HEK293 (cell line): ENCODE measurements around the gene LSM14B.

Experiments
- CTCF ChIA-PET: fragments of 350-600 bp; formaldehyde crosslinking; extraction: SDS; loops from one replicate; lab custom pipeline; 2021; ENCODE audit warnings: antibody characterized with exemption; lab: Yijun Ruan, JAX
- POLR2A ChIA-PET: fragments of 300-600 bp; formaldehyde crosslinking; extraction: SDS; loops from one replicate; lab custom pipeline; 2020; ENCODE audit warnings: antibody characterized with exemption, inconsistent platforms; lab: Yijun Ruan, JAX
- H3K27ac ChIP-seq: fragments of 200-500 bp; sonication (Bioruptor generic); 2 replicates; pipeline ENCODE4 v1.5.1; 2014; ENCODE audit warnings: low read depth, low read length, control low read depth, inconsistent platforms; ENCODE audit errors: extremely low read depth
- H3K36me3 ChIP-seq, 2 experiments: fragments of 200-500 bp in 1 of 2; sonication (Bioruptor generic) in 1 of 2; 1 replicate in 1 of 2; 2 replicates in 1 of 2; pipeline ENCODE4 v1.5.1; 2014 to 2017; ENCODE audit warnings: inconsistent platforms in 2 of 2, low read length in 2 of 2; ENCODE audit not compliant: control insufficient read depth in 2 of 2, insufficient read depth in 1 of 2
- H3K4me1 ChIP-seq: fragments of 200-500 bp; sonication (Bioruptor generic); 2 replicates; pipeline ENCODE4 v1.5.1; 2014; ENCODE audit warnings: mild to moderate bottlenecking, low read length, inconsistent platforms; ENCODE audit not compliant: control insufficient read depth, insufficient read depth
- H3K4me3 ChIP-seq: 2 replicates; pipeline ENCODE4 v1.5.1; 2011; ENCODE audit warnings: low read depth, mild to moderate bottlenecking, control low read depth, low read length, moderate library complexity
- H3K9me3 ChIP-seq: fragments of 200-500 bp; sonication (Bioruptor generic); 2 replicates; pipeline ENCODE4 v1.5.1; 2014; ENCODE audit warnings: low read depth, low read length, inconsistent platforms; ENCODE audit not compliant: control insufficient read depth, insufficient read depth
- AEBP2 ChIP-seq: fragments of 450-650 bp; formaldehyde crosslinking; IDR thresholded peaks from 2 replicates; pipeline ENCODE4 v1.5.1; 2016; ENCODE audit warnings: missing biosample characterization, missing genetic modification characterization, borderline replicate concordance
- GFI1B ChIP-seq: fragments of 450-650 bp; formaldehyde crosslinking; IDR thresholded peaks from 2 replicates; pipeline ENCODE4 v1.5.1; 2016; ENCODE audit warnings: missing biosample characterization, missing genetic modification characterization
- GLI2 ChIP-seq: fragments of 450-650 bp; formaldehyde crosslinking; IDR thresholded peaks from 2 replicates; pipeline ENCODE4; 2017; ENCODE audit warnings: missing biosample characterization, missing genetic modification characterization, low read depth, borderline replicate concordance
- MEIS1 ChIP-seq: sonication (generic); formaldehyde crosslinking; IDR thresholded peaks from 2 replicates; pipeline ENCODE4 v1.8.1; 2022; ENCODE audit warnings: missing genetic modification reagents, mild to moderate bottlenecking, borderline replicate concordance
- PRDM1 ChIP-seq: fragments of 450-650 bp; formaldehyde crosslinking; IDR thresholded peaks from 2 replicates; pipeline ENCODE4; 2016; ENCODE audit warnings: missing biosample characterization, missing genetic modification characterization
- ZFP37 ChIP-seq: fragments of 450-650 bp; formaldehyde crosslinking; IDR thresholded peaks from 2 replicates; pipeline ENCODE4 v1.5.1; 2016; ENCODE audit warnings: missing biosample characterization, missing genetic modification characterization
- ZNF146 ChIP-seq: fragments of 450-650 bp; formaldehyde crosslinking; IDR thresholded peaks from 2 replicates; pipeline ENCODE4 v1.5.1; 2016; ENCODE audit warnings: missing biosample characterization, missing genetic modification characterization
- ZNF202 ChIP-seq: fragments of 450-650 bp; formaldehyde crosslinking; IDR thresholded peaks from 2 replicates; pipeline ENCODE4 v1.5.1; 2016; ENCODE audit warnings: missing biosample characterization, missing genetic modification characterization, borderline replicate concordance
- ZNF221 ChIP-seq: fragments of 450-650 bp; formaldehyde crosslinking; IDR thresholded peaks from 2 replicates; pipeline ENCODE4 v1.5.1; 2017; ENCODE audit warnings: missing biosample characterization, missing genetic modification characterization, borderline replicate concordance
- ZNF324 ChIP-seq: fragments of 450-650 bp; formaldehyde crosslinking; IDR thresholded peaks from 2 replicates; pipeline ENCODE4 v1.5.1; 2016; ENCODE audit warnings: missing biosample characterization, missing genetic modification characterization
- ZNF501 ChIP-seq: fragments of 450-650 bp; formaldehyde crosslinking; IDR thresholded peaks from 2 replicates; pipeline ENCODE4 v1.5.1; 2016; ENCODE audit warnings: missing biosample characterization, missing genetic modification characterization
- ZNF548 ChIP-seq: fragments of 450-650 bp; formaldehyde crosslinking; IDR thresholded peaks from 2 replicates; pipeline ENCODE4 v1.5.1; 2016; ENCODE audit warnings: missing biosample characterization, missing genetic modification characterization
- ZNF571 ChIP-seq: fragments of 450-650 bp; formaldehyde crosslinking; IDR thresholded peaks from 2 replicates; pipeline ENCODE4 v1.5.0; 2017; ENCODE audit warnings: missing biosample characterization, missing genetic modification characterization
- ZNF596 ChIP-seq: fragments of 450-650 bp; IDR thresholded peaks from 2 replicates; pipeline ENCODE4 v1.5.0; 2018; ENCODE audit warnings: missing biosample characterization, mild to moderate bottlenecking, missing genetic modification characterization, moderate library complexity
- ZNF623 ChIP-seq: fragments of 450-650 bp; formaldehyde crosslinking; IDR thresholded peaks from 2 replicates; pipeline ENCODE4 v1.5.1; 2016; ENCODE audit warnings: missing biosample characterization, missing genetic modification characterization
- ZNF654 ChIP-seq: fragments of 450-650 bp; formaldehyde crosslinking; IDR thresholded peaks from 2 replicates; pipeline ENCODE4 v1.5.1; 2016; ENCODE audit warnings: low read depth, missing biosample characterization, missing genetic modification characterization
- ZNF664 ChIP-seq: fragments of 450-650 bp; formaldehyde crosslinking; IDR thresholded peaks from 2 replicates; pipeline ENCODE4 v1.5.1; 2016; ENCODE audit warnings: missing biosample characterization, missing genetic modification characterization
- ZNF677 ChIP-seq: fragments of 450-650 bp; IDR thresholded peaks from 2 replicates; pipeline ENCODE4 v1.5.0; 2018; ENCODE audit warnings: missing biosample characterization, mild to moderate bottlenecking, missing genetic modification characterization, moderate library complexity
- ZNF747 ChIP-seq: fragments of 450-650 bp; formaldehyde crosslinking; IDR thresholded peaks from 2 replicates; pipeline ENCODE4 v1.5.1; 2016; ENCODE audit warnings: missing biosample characterization, missing genetic modification characterization
- ZSCAN18 ChIP-seq: fragments of 450-650 bp; formaldehyde crosslinking; IDR thresholded peaks from 2 replicates; pipeline ENCODE4 v1.5.1; 2016; ENCODE audit warnings: missing biosample characterization, missing genetic modification characterization
- TF ChIP-seq, protein P1 (sequence below): fragments of 450-650 bp; formaldehyde crosslinking; IDR thresholded peaks from 2 replicates; pipeline ENCODE4 v1.5.1; 2016; ENCODE audit warnings: missing biosample characterization, missing genetic modification characterization

The LSM14B gene

GRCh38 chr20:62182469-62183425, 60.5 kb downstream of the LSM14B start, which contains the start of gene MTG2 (continued):
- TF ChIP-seq, protein P1, sequence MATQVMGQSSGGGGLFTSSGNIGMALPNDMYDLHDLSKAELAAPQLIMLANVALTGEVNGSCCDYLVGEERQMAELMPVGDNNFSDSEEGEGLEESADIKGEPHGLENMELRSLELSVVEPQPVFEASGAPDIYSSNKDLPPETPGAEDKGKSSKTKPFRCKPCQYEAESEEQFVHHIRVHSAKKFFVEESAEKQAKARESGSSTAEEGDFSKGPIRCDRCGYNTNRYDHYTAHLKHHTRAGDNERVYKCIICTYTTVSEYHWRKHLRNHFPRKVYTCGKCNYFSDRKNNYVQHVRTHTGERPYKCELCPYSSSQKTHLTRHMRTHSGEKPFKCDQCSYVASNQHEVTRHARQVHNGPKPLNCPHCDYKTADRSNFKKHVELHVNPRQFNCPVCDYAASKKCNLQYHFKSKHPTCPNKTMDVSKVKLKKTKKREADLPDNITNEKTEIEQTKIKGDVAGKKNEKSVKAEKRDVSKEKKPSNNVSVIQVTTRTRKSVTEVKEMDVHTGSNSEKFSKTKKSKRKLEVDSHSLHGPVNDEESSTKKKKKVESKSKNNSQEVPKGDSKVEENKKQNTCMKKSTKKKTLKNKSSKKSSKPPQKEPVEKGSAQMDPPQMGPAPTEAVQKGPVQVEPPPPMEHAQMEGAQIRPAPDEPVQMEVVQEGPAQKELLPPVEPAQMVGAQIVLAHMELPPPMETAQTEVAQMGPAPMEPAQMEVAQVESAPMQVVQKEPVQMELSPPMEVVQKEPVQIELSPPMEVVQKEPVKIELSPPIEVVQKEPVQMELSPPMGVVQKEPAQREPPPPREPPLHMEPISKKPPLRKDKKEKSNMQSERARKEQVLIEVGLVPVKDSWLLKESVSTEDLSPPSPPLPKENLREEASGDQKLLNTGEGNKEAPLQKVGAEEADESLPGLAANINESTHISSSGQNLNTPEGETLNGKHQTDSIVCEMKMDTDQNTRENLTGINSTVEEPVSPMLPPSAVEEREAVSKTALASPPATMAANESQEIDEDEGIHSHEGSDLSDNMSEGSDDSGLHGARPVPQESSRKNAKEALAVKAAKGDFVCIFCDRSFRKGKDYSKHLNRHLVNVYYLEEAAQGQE (tag by site-specific recombination): peak; percentile 74; the same call in 1 of the 2 replicates
- TF ChIP-seq ZFP37 (tag by site-specific recombination): 0 out of 2 replicates have a peak, but pooled peaks have one; percentile 80
- no peak for TF ChIP-seq ZNF571
- no peak for TF ChIP-seq GLI2
- TF ChIP-seq ZSCAN18 (tag by site-specific recombination): no peak
- TF ChIP-seq ZNF677 (tag by site-specific recombination): no peak
- TF ChIP-seq ZNF501: peak; percentile 69; the same call in 1 of the 2 replicates
- TF ChIP-seq PRDM1 (tag by site-specific recombination): no peak
- no peak for TF ChIP-seq MEIS1 (CRISPR knock-in tag)
- no peak for TF ChIP-seq ZNF221 (tag by site-specific recombination)
- peak; percentile 8; the same call in 1 of the 2 replicates for TF ChIP-seq ZNF146 (tag by site-specific recombination)
- TF ChIP-seq ZNF548 (tag by site-specific recombination): no peak
- no peak for TF ChIP-seq ZNF596
- no peak for TF ChIP-seq ZNF202 (tag by site-specific recombination)
- TF ChIP-seq ZNF623 (tag by site-specific recombination): no peak
- TF ChIP-seq ZNF664 (tag by site-specific recombination): no peak
- TF ChIP-seq ZNF324: no peak
- TF ChIP-seq ZNF654 (tag by site-specific recombination): no peak

- peaks cover 0 to 12% of the 10 kb centered on the region in 2 experiments; a peak in 2 of 3 replicates for H3K36me3 ChIP-seq
- POLR2A ChIA-PET: no interaction called here
- H3K4me3 ChIP-seq: peak overlapping the region; percentile 72
- H3K4me1 ChIP-seq: no peaks in the 10 kb centered on the region
- no peaks in the 10 kb centered on the region for H3K9me3 ChIP-seq
- CTCF ChIA-PET: no interaction called here
- H3K27ac ChIP-seq: peak overlapping the region; percentile 90; the same call in 1 of the 2 replicates
- no peak for TF ChIP-seq AEBP2 (tag by site-specific recombination)
- TF ChIP-seq GFI1B: no peak
- TF ChIP-seq ZNF747 (tag by site-specific recombination): no peak
Observed at GRCh38 chr20:62183426-62184142, 61.3 kb downstream of the LSM14B start.
